ENCODE measurements around the gene TMEM250. TPM values are rescaled to one million over a fixed set of nuclear protein-coding genes. Genes with fewer than 3 reads are reported as not detected.
A peak's percentile ranks its signal among the peaks of the same experiment; 100 is the strongest.

TMEM250 gene
- total RNA-seq, 4 donors from 2014 or later: 23.5 to 35.3 (median 25.6) TPM

DNA sequence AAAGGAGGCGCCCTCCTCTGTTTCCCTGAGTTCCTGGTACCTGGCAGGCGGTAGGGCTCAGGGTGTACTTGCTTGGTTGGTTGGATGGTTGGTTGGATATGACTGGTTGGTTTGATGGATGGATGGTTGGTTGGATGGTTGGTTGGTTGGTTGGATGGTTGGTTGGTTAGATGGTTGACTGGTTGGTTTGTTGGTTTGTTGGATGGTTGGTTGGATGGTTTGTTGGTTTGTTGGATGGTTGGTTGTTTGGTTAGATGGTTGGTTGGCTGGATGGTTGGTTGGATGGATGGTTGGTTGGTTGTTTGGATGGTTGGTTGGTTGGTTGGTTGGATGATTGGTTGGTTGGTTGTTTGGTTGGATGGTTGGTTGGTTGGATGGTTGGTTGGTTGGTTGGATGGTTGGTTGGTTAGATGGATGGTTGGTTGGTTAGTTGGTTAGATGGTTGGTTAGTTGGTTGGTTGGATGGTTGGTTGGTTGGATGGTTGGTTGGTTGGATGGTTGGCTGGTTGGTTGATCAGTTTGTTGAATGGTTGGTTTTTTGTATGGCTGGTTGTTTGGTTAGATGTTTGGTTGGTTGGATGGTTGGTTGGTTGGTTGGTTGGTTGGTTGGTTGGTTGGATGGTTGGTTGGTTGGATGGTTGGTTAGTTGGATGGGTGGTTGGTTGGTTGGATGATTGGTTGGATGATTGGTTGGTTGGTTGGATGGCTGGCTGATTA lies 6.5 kb upstream of the TMEM250 start:
- peaks cover 2 to 8% of the 10 kb centered on the region in 2 donors for H3K4me1 ChIP-seq
- intact Hi-C loops (cut with DNase I): loop anchor here (5.0 to 10.0 kb wide), 2 partner anchors 240 to 263 kb away; partner anchors contain the start of gene DNLZ
- H3K36me3 ChIP-seq: no peaks in the 10 kb centered on the region
- no peaks in the 10 kb centered on the region for H3K9me3 ChIP-seq
- no peak overlapping the region for H3K4me3 ChIP-seq (replicated peaks in 1 of 3)
- TF ChIP-seq, protein P1, sequence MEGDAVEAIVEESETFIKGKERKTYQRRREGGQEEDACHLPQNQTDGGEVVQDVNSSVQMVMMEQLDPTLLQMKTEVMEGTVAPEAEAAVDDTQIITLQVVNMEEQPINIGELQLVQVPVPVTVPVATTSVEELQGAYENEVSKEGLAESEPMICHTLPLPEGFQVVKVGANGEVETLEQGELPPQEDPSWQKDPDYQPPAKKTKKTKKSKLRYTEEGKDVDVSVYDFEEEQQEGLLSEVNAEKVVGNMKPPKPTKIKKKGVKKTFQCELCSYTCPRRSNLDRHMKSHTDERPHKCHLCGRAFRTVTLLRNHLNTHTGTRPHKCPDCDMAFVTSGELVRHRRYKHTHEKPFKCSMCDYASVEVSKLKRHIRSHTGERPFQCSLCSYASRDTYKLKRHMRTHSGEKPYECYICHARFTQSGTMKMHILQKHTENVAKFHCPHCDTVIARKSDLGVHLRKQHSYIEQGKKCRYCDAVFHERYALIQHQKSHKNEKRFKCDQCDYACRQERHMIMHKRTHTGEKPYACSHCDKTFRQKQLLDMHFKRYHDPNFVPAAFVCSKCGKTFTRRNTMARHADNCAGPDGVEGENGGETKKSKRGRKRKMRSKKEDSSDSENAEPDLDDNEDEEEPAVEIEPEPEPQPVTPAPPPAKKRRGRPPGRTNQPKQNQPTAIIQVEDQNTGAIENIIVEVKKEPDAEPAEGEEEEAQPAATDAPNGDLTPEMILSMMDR (IDR thresholded peaks at IDR 0.05): no peak
- no peak for TF ChIP-seq POLR2A (IDR thresholded peaks at IDR 0.05)
- WGBS, 2 donors: 84 to 91% methylated on average over 2 of the region's 2 CpGs
- H3K27ac ChIP-seq: no peak overlapping the region
- no peak for DNase-seq
- no peaks in the 10 kb centered on the region for H3K27me3 ChIP-seq

- intact Hi-C loops (cut with DNase I): loop anchor here (2.0 to 10.0 kb wide), 3 partner anchors 156 to 260 kb away; partner anchors contain the start of gene DNLZ
- Histone ChIP-seq H3K4me3 (replicated peaks in 1 of 3) (no peak overlapping the region), H3K4me1 (peaks cover 10 to 18% of the 10 kb centered on the region in 2 donors), H3K36me3 (no peaks in the 10 kb centered on the region), H3K27ac (no peak overlapping the region), H3K9me3 (no peaks in the 10 kb centered on the region), H3K27me3 (no peaks in the 10 kb centered on the region)
- TF ChIP-seq, protein P1 (IDR thresholded peaks at IDR 0.05): peak; percentile 85 to 98 (median 97)
- TF ChIP-seq POLR2A (IDR thresholded peaks at IDR 0.05): no peak
- 43 to 44% methylated on average over 27 to 28 of the region's 45 CpGs for WGBS, 2 donors
- peak; percentile 71 to 76 for DNase-seq
Observed at GRCh38 chr9:136122425-136123383, 4.0 kb upstream of the TMEM250 start.

DNA sequence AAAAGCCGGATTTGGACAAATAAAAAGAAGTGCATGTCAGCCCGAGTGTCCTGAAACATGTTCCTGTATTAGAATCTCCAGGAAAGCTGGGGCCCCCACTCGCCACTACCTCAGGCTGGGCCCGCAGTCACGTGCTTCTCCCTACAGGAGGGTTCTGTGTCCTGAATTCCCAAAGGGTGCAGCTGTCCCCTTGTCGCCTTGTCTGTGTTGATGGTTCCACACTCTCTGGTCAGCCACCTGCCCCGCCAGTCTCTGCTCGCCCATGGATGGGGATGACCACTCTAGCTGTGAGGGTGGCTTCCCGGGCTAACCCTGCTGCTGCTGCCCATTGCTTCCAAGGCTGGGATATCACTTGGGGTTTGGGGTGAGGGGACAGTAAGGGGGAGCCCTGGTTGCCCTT lies 3.1 kb upstream of the TMEM250 start:
- Histone ChIP-seq H3K27ac (no peak overlapping the region), H3K4me1 (peaks cover 14 to 27% of the 10 kb centered on the region in 2 donors), H3K9me3 (no peaks in the 10 kb centered on the region), H3K4me3 (replicated peaks in 1 of 3) (no peak overlapping the region), H3K27me3 (no peaks in the 10 kb centered on the region), H3K36me3 (no peaks in the 10 kb centered on the region)
- 81 to 90% methylated on average over 9 of the region's 9 CpGs for WGBS, 2 donors
- intact Hi-C loops (cut with DNase I): loop anchor here (2.0 to 10.0 kb wide), 3 partner anchors 155 to 260 kb away; partner anchors contain the start of gene DNLZ
- DNase-seq: no peak
- no peak for TF ChIP-seq POLR2A (IDR thresholded peaks at IDR 0.05)
- TF ChIP-seq, protein P1 (IDR thresholded peaks at IDR 0.05): no peak

GRCh38 chr9:136120438-136120844 lies 1.8 kb upstream of the TMEM250 start:
- TF ChIP-seq, protein P1 (IDR thresholded peaks at IDR 0.05): no peak
- no peak for TF ChIP-seq POLR2A (IDR thresholded peaks at IDR 0.05)
- no peak for DNase-seq
- Histone ChIP-seq H3K36me3 (no peaks in the 10 kb centered on the region), H3K4me3 (replicated peaks in 1 of 3) (no peak overlapping the region), H3K4me1 (peaks cover 14 to 30% of the 10 kb centered on the region in 2 donors), H3K27me3 (no peaks in the 10 kb centered on the region), H3K9me3 (no peaks in the 10 kb centered on the region), H3K27ac (no peak overlapping the region)
- WGBS, 2 donors: 87 to 92% methylated on average over 15 to 17 of the region's 18 CpGs
- intact Hi-C loops (cut with DNase I): loop anchor here (5.0 to 10.0 kb wide), 2 partner anchors 244 to 258 kb away; partner anchors contain the start of gene DNLZ
